ENCODE measurements around the gene TRIM6. TPM values are rescaled to one million over a fixed set of nuclear protein-coding genes. Genes with fewer than 3 reads are reported as not detected.

Gene TRIM6
- total RNA-seq, 1 donor from 2014 or later = 1.9 TPM

GRCh38 chr11:5625281-5625680 lies 28.8 kb downstream of the TRIM6 start:
- TF ChIP-seq, protein P1, sequence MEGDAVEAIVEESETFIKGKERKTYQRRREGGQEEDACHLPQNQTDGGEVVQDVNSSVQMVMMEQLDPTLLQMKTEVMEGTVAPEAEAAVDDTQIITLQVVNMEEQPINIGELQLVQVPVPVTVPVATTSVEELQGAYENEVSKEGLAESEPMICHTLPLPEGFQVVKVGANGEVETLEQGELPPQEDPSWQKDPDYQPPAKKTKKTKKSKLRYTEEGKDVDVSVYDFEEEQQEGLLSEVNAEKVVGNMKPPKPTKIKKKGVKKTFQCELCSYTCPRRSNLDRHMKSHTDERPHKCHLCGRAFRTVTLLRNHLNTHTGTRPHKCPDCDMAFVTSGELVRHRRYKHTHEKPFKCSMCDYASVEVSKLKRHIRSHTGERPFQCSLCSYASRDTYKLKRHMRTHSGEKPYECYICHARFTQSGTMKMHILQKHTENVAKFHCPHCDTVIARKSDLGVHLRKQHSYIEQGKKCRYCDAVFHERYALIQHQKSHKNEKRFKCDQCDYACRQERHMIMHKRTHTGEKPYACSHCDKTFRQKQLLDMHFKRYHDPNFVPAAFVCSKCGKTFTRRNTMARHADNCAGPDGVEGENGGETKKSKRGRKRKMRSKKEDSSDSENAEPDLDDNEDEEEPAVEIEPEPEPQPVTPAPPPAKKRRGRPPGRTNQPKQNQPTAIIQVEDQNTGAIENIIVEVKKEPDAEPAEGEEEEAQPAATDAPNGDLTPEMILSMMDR (IDR thresholded peaks at IDR 0.05) = no peak
- no peak for DNase-seq (ENCODE audit: extremely low spot score, unreplicated experiment)
- Mint-ChIP-seq H3K27ac (ENCODE audit: unreplicated experiment) (peak overlapping the region; percentile 33), H3K4me3 (ENCODE audit: unreplicated experiment) (peak overlapping the region; percentile 78), H3K9me3 (ENCODE audit: unreplicated experiment) (no peaks in the 10 kb centered on the region), H3K4me1 (ENCODE audit: unreplicated experiment) (peaks cover 43% of the 10 kb centered on the region), H3K27me3 (ENCODE audit: unreplicated experiment) (no peaks in the 10 kb centered on the region), H3K36me3 (ENCODE audit: unreplicated experiment) (peaks cover 2% of the 10 kb centered on the region)

DNA sequence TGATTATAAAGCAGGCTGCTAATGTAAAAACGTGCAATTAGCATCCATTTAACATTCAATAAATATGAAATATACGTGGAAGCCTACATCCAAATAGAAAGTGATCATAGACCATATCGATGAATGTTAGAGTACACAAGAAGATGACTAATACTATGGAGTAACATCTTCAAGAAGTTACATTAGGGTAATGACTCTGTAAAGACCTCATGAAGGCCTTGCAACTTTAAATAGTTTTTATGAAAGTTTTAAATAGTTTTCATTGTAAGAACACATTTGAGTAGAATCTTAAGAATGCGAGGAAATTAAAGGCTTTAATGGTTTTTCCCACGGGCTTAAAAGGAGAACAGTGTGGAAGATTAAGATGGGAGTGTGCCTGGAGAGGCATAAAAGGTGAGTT lies 29.8 kb downstream of the TRIM6 start:
- TF ChIP-seq, protein P1 (IDR thresholded peaks at IDR 0.05) = no peak
- Mint-ChIP-seq H3K4me3 (ENCODE audit: unreplicated experiment) (peak overlapping the region; percentile 16), H3K27me3 (ENCODE audit: unreplicated experiment) (no peaks in the 10 kb centered on the region), H3K27ac (ENCODE audit: unreplicated experiment) (no peak overlapping the region), H3K9me3 (ENCODE audit: unreplicated experiment) (no peaks in the 10 kb centered on the region), H3K4me1 (ENCODE audit: unreplicated experiment) (peaks cover 34% of the 10 kb centered on the region), H3K36me3 (ENCODE audit: unreplicated experiment) (peaks cover 2% of the 10 kb centered on the region)
- no peak for DNase-seq (ENCODE audit: extremely low spot score, unreplicated experiment)

DNA sequence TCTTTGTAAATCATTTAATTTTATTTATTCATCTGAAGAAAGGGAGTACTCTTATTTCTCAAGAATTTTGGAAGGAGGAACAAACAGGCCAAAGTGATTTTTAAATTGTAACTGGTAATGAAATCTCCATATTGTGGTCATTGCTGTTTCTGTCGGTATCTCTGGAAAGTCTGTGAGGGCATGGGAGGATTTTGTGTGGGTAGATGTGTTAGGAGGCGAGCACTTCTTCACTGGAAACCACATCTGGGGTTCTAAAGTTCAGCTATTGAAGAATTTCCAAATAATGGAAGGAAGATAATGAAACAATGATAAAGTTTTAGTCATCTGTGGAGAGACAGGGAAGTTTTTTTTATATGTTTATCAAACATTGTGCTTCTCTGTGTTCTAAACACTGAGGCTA lies 35.0 kb downstream of the TRIM6 start:
- H3K27me3 Mint-ChIP-seq (ENCODE audit: unreplicated experiment) = no peaks in the 10 kb centered on the region
- DNase-seq (ENCODE audit: extremely low spot score, unreplicated experiment) = no peak
- H3K4me3 Mint-ChIP-seq (ENCODE audit: unreplicated experiment) = no peak overlapping the region
- H3K27ac Mint-ChIP-seq (ENCODE audit: unreplicated experiment) = no peak overlapping the region
- H3K36me3 Mint-ChIP-seq (ENCODE audit: unreplicated experiment) = peaks cover 9% of the 10 kb centered on the region
- no peaks in the 10 kb centered on the region for H3K4me1 Mint-ChIP-seq (ENCODE audit: unreplicated experiment)
- TF ChIP-seq, protein P1 (IDR thresholded peaks at IDR 0.05) = no peak
- no peaks in the 10 kb centered on the region for H3K9me3 Mint-ChIP-seq (ENCODE audit: unreplicated experiment)

- Mint-ChIP-seq H3K27ac (ENCODE audit: unreplicated experiment) (no peak overlapping the region), H3K27me3 (ENCODE audit: unreplicated experiment) (no peaks in the 10 kb centered on the region), H3K36me3 (ENCODE audit: unreplicated experiment) (peaks cover 9% of the 10 kb centered on the region), H3K9me3 (ENCODE audit: unreplicated experiment) (no peaks in the 10 kb centered on the region), H3K4me1 (ENCODE audit: unreplicated experiment) (no peaks in the 10 kb centered on the region), H3K4me3 (ENCODE audit: unreplicated experiment) (no peak overlapping the region)
- TF ChIP-seq, protein P1 (IDR thresholded peaks at IDR 0.05) = no peak
- no peak for DNase-seq (ENCODE audit: extremely low spot score, unreplicated experiment)
These were observed 35.7 kb downstream of the TRIM6 start for GRCh38 chr11:5631969-5632635.

DNA sequence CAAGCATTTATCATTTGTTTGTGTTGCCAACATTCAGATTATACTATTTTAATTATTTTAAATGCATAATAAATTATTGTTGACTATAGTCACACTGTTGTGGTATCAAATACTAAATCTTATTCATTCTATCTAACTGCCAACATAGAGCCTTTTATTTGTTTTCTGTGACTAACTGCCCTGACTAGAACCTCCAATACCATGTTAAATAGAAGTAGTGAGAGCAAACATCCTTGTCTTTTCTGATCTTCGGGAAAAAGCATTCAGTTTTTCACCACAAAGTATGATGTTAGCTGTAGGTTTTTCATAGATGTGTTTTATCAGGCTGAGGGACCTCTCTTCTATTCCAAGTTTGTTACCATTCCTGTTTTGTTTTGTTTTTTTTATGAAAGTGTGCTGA lies 43.5 kb downstream of the TRIM6 start:
- Mint-ChIP-seq H3K36me3 (ENCODE audit: unreplicated experiment) (peaks cover 32% of the 10 kb centered on the region), H3K9me3 (ENCODE audit: unreplicated experiment) (peaks cover 8% of the 10 kb centered on the region), H3K4me3 (ENCODE audit: unreplicated experiment) (no peak overlapping the region), H3K27me3 (ENCODE audit: unreplicated experiment) (no peaks in the 10 kb centered on the region), H3K4me1 (ENCODE audit: unreplicated experiment) (no peaks in the 10 kb centered on the region), H3K27ac (ENCODE audit: unreplicated experiment) (no peak overlapping the region)
- no peak for DNase-seq (ENCODE audit: extremely low spot score, unreplicated experiment)
- TF ChIP-seq, protein P1 (IDR thresholded peaks at IDR 0.05) = no peak
